RWPE2 (cell line): ENCODE data around the gene LMNB1.

ENCODE experiments used
- ATAC-seq: fragments of 200-7000 bp; cut with Tn5 transposase; 3 replicates; pipeline ENCODE4 v1.9.1; 2021; ENCODE audit warnings: low read depth
- DNase-seq: peaks from one replicate; pipeline ENCODE4 v3.0.0-alpha.2; 2020; ENCODE audit warnings: low spot score
- H3K27ac ChIP-seq: fragments of 450-650 bp; 2 replicates; pipeline ENCODE4 v1.5.1; 2017; ENCODE audit warnings: mild to moderate bottlenecking; ENCODE audit not compliant: poor library complexity, severe bottlenecking
- H3K27me3 ChIP-seq: fragments of 250-450 bp; sonication (Bioruptor Pico); 2 replicates; pipeline ENCODE4 v1.5.1; 2021; ENCODE audit warnings: mild to moderate bottlenecking, moderate library complexity; ENCODE audit not compliant: insufficient read depth, poor library complexity, severe bottlenecking
- H3K36me3 ChIP-seq: fragments of 250-450 bp; sonication (Bioruptor Pico); 2 replicates; pipeline ENCODE4 v1.5.1; 2020; ENCODE audit warnings: low read depth, mild to moderate bottlenecking, moderate library complexity
- H3K4me1 ChIP-seq: fragments of 250-450 bp; sonication (Bioruptor Pico); 2 replicates; pipeline ENCODE4 v1.5.1; 2021; ENCODE audit warnings: mild to moderate bottlenecking, moderate library complexity; ENCODE audit not compliant: insufficient read depth, poor library complexity, severe bottlenecking
- H3K4me3 ChIP-seq: fragments of 250-450 bp; sonication (Bioruptor Pico); 2 replicates; pipeline ENCODE4 v1.5.1; 2021; ENCODE audit warnings: mild to moderate bottlenecking, moderate library complexity; ENCODE audit not compliant: severe bottlenecking
- H3K9me3 ChIP-seq: fragments of 250-450 bp; sonication (Bioruptor Pico); 2 replicates; pipeline ENCODE4 v1.5.1; 2021; ENCODE audit warnings: mild to moderate bottlenecking, moderate library complexity; ENCODE audit not compliant: severe bottlenecking
- CTCF ChIP-seq: fragments of 450-650 bp; IDR thresholded peaks from one replicate; pipeline ENCODE4 v1.5.1; 2017; ENCODE audit warnings: mild to moderate bottlenecking, moderate library complexity; ENCODE audit not compliant: poor library complexity, severe bottlenecking

Gene LMNB1

GRCh38 chr5:126794157-126794828 lies 17.4 kb downstream of the LMNB1 start:
- H3K27me3 ChIP-seq = no peaks in the 10 kb centered on the region
- no peak overlapping the region for H3K4me3 ChIP-seq
- no peak overlapping the region for H3K27ac ChIP-seq
- ATAC-seq (no peak), DNase-seq (no peak)
- TF ChIP-seq CTCF = no peak
- H3K4me1 ChIP-seq = no peaks in the 10 kb centered on the region
- H3K9me3 ChIP-seq = no peaks in the 10 kb centered on the region
- H3K36me3 ChIP-seq = peaks cover 3% of the 10 kb centered on the region; the same call in 1 of the 2 replicates

DNA sequence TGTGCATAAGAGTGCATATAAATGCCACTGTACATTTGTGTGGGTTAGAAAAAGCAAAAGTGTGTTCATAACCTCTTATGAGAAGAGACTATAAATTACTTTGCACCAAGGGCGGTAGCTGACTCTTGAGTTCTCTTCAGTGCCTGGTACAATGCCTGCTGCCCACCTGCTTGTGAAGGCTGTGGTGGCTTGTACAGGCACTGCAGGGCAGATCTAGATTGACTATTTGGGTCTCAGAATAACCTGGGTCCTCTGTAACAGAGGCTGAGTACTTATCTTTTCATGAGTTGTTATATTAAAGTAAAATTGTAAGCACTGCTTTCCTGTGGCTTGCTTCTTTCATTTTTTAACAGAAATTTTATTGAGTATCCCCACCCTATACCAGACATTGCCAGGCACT lies 22.8 kb downstream of the LMNB1 start:
- H3K4me1 ChIP-seq = no peaks in the 10 kb centered on the region
- no peaks in the 10 kb centered on the region for H3K27me3 ChIP-seq
- TF ChIP-seq CTCF = no peak
- H3K36me3 ChIP-seq = peaks cover 16% of the 10 kb centered on the region
- ATAC-seq = peak; percentile 13; the same call in 1 of the 3 replicates
- H3K27ac ChIP-seq = no peak overlapping the region
- no peak for DNase-seq
- H3K4me3 ChIP-seq = no peak overlapping the region
- no peaks in the 10 kb centered on the region for H3K9me3 ChIP-seq

- DNase-seq (no peak), ATAC-seq (no peak)
- peaks cover 32% of the 10 kb centered on the region for H3K36me3 ChIP-seq
- no peak for TF ChIP-seq CTCF
- no peaks in the 10 kb centered on the region for H3K4me1 ChIP-seq
- no peaks in the 10 kb centered on the region for H3K27me3 ChIP-seq
- no peak overlapping the region for H3K27ac ChIP-seq
- no peak overlapping the region for H3K4me3 ChIP-seq
- no peaks in the 10 kb centered on the region for H3K9me3 ChIP-seq
Measured at GRCh38 chr5:126801174-126801991, 24.4 kb downstream of the LMNB1 start.

DNA sequence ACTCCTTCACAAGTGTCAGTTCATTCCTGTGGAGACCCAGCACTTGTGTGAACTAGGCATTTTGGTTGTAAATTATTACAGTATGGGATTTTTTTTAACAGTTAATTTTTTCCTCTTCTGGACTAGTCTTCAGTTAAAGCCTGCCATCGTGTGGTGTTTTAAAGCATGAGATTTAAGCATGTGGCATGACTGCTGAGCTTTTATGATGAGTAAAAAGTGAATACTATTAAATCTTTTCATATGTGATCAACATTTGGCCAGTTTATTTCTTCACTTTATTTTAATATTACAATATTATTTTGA lies 25.0 kb downstream of the LMNB1 start:
- no peak overlapping the region for H3K27ac ChIP-seq
- ATAC-seq (0 out of 3 replicates have a peak, but pooled peaks have one; percentile 38), DNase-seq (no peak)
- no peaks in the 10 kb centered on the region for H3K9me3 ChIP-seq
- H3K36me3 ChIP-seq = peaks cover 37% of the 10 kb centered on the region
- no peaks in the 10 kb centered on the region for H3K4me1 ChIP-seq
- peak; percentile 59 for TF ChIP-seq CTCF
- H3K27me3 ChIP-seq = no peaks in the 10 kb centered on the region
- H3K4me3 ChIP-seq = no peak overlapping the region

DNA sequence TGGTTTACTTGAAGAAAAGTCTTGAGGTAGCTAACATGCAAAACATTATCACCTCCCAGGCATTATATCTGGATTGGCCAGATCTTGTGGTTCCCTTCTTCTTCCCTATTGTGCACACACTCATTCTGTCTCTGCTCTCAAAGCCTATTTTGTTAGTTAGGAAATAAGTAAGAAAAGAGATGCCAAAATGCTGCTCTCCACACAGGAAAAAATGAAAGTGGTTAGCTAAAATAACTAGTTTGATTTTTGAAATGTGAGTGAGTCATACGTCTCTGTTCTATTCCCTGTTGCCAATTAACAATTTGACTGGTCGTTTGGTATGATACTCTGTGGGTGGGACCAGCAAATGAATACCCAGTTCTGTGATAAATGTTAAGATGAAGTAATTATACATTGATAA lies 28.1 kb downstream of the LMNB1 start:
- ATAC-seq = no peak
- Histone ChIP-seq H3K36me3 (peaks cover 64% of the 10 kb centered on the region), H3K4me1 (no peaks in the 10 kb centered on the region)

More for the DNA sequence above, 28.1 kb downstream of the LMNB1 start:
- H3K27ac ChIP-seq = no peak overlapping the region
- no peaks in the 10 kb centered on the region for H3K27me3 ChIP-seq
- DNase-seq = no peak
- H3K4me3 ChIP-seq = no peak overlapping the region
- no peaks in the 10 kb centered on the region for H3K9me3 ChIP-seq
- no peak for TF ChIP-seq CTCF
